ENCODE data around the gene ZFP36.
A peak's percentile ranks its signal among the peaks of the same experiment; 100 is the strongest.

ZFP36 gene

GRCh38 chr19:39382991-39383828, 23.4 kb upstream of the ZFP36 start:
- no peak for DNase-seq (ENCODE audit: low read depth in 1 of 2, low spot score in 1 of 2)

GRCh38 chr19:39384839-39385568, 21.6 kb upstream of the ZFP36 start:
- no peak for DNase-seq (ENCODE audit: low read depth in 1 of 2, low spot score in 1 of 2)

GRCh38 chr19:39385629-39386411, 20.8 kb upstream of the ZFP36 start:
- no peak for DNase-seq (ENCODE audit: low read depth in 1 of 2, low spot score in 1 of 2)

- no peak for DNase-seq (ENCODE audit: low read depth in 1 of 2, low spot score in 1 of 2)
Measured at GRCh38 chr19:39386557-39386956, 20.1 kb upstream of the ZFP36 start.

GRCh38 chr19:39388657-39389056, 18.0 kb upstream of the ZFP36 start:
- DNase-seq (ENCODE audit: low read depth in 1 of 2, low spot score in 1 of 2) = no peak

GRCh38 chr19:39389631-39390414, 16.8 kb upstream of the ZFP36 start:
- DNase-seq (ENCODE audit: low read depth in 1 of 2, low spot score in 1 of 2) = no peak

GRCh38 chr19:39390451-39390750, 16.2 kb upstream of the ZFP36 start:
- DNase-seq (ENCODE audit: low read depth in 1 of 2, low spot score in 1 of 2) = no peak

GRCh38 chr19:39390751-39391437, 15.8 kb upstream of the ZFP36 start, which contains the start of the genes MED29 and PAF1:
MED29 (plus strand) TSS chr19:39391378; CDS start chr19:39391423, 45 bp downstream.
PAF1 (minus strand) TSS chr19:39391106; CDS start chr19:39390864, 242 bp downstream.
- DNase-seq (ENCODE audit: low read depth in 1 of 2, low spot score in 1 of 2) = peak; percentile 85 to 92

GRCh38 chr19:39397360-39398296, 9.0 kb upstream of the ZFP36 start:
- DNase-seq (ENCODE audit: low read depth in 1 of 2, low spot score in 1 of 2) = peak; percentile 87 to 94

- no peak for DNase-seq (ENCODE audit: low read depth in 1 of 2, low spot score in 1 of 2)
Measured at GRCh38 chr19:39398297-39398864, 8.3 kb upstream of the ZFP36 start.

GRCh38 chr19:39399668-39400050, 7.0 kb upstream of the ZFP36 start:
- no peak for DNase-seq (ENCODE audit: low read depth in 1 of 2, low spot score in 1 of 2)

- no peak for DNase-seq (ENCODE audit: low read depth in 1 of 2, low spot score in 1 of 2)
Measured at GRCh38 chr19:39400061-39400460, 6.6 kb upstream of the ZFP36 start.

GRCh38 chr19:39401070-39401548, 5.5 kb upstream of the ZFP36 start:
- DNase-seq (ENCODE audit: low read depth in 1 of 2, low spot score in 1 of 2) = no peak

GRCh38 chr19:39401549-39402345, 4.9 kb upstream of the ZFP36 start:
- DNase-seq (ENCODE audit: low read depth in 1 of 2, low spot score in 1 of 2) = peak; percentile 61 to 75

- DNase-seq (ENCODE audit: low read depth in 1 of 2, low spot score in 1 of 2) = peak; percentile 73 to 78
Measured at GRCh38 chr19:39402346-39403300, 4.0 kb upstream of the ZFP36 start.

Data from stimulated activated CD4-positive, alpha-beta T cell treated with anti-CD3 and anti-CD28 coated beads, Interleukin-15, amount 100 ng/mL, for 1 hour (primary cell).